Lower lobe of right lung (tissue), 2 donors: ENCODE results near the gene XRCC5. TPM values are rescaled to one million over a fixed set of nuclear protein-coding genes. Genes with fewer than 3 reads are reported as not detected.

Experiments
- ATAC-seq, 2 donors: fragments of 200-7000 bp; cut with Tn5 transposase; one replicate each; pipeline ENCODE4 v1.9.1; 2020 to 2022; ENCODE audit warnings: mild to moderate bottlenecking in 2 of 2, moderate library complexity in 2 of 2
- DNase-seq: peaks from one replicate; pipeline ENCODE4 v3.0.0-alpha.2; 2020
- H3K27ac ChIP-seq: fragments of 200-600 bp; one replicate; pipeline ENCODE4 v1.8.0; 2022
- H3K27me3 ChIP-seq: fragments of 200-600 bp; one replicate; pipeline ENCODE4 v1.8.0; 2022; ENCODE audit warnings: low read depth
- H3K36me3 ChIP-seq: fragments of 200-600 bp; one replicate; pipeline ENCODE4 v1.8.0; 2022; ENCODE audit warnings: mild to moderate bottlenecking
- H3K4me1 ChIP-seq: fragments of 200-600 bp; one replicate; pipeline ENCODE4 v1.8.0; 2022
- H3K4me3 ChIP-seq: fragments of 200-600 bp; one replicate; pipeline ENCODE4 v1.8.0; 2022; ENCODE audit warnings: mild to moderate bottlenecking
- H3K9me3 ChIP-seq: fragments of 200-600 bp; one replicate; pipeline ENCODE4 v1.8.0; 2022
- CTCF ChIP-seq: fragments of 200-600 bp; IDR thresholded peaks from one replicate; pipeline ENCODE4 v1.8.0; 2022; ENCODE audit warnings: antibody characterized with exemption, mild to moderate bottlenecking
- intact Hi-C: fragments of 100-400 bp; cut with DNase I; formaldehyde crosslinking; loops from one replicate; pipeline ENCODE4 v1.11.0; 2022
- total RNA-seq: library from RNA; stranded (reverse); fragmentation: NEBNext Ultra II Directional; extraction: Animal tissue kit (Norgen Biotek cat#: 25700); gene quantifications from one replicate; pipeline ENCODE4 v1.2.1, GENCODE V29; 2021
- donor health status: DM: no; HTN: yes; CAD: no; lungs with severe emphysema.

The XRCC5 gene
- total RNA-seq, 1 donor from 2014 or later = 155 TPM

GRCh38 chr2:216114382-216114713 lies 5.2 kb downstream of the XRCC5 start:
- no peak for TF ChIP-seq CTCF
- H3K9me3 ChIP-seq = no peaks in the 10 kb centered on the region
- H3K27ac ChIP-seq = no peak overlapping the region
- no peaks in the 10 kb centered on the region for H3K27me3 ChIP-seq
- DNase-seq (no peak), ATAC-seq (no peak)
- no peak overlapping the region for H3K4me3 ChIP-seq
- intact Hi-C loops = no loop called here
- peaks cover 39% of the 10 kb centered on the region for H3K4me1 ChIP-seq
- peaks cover 66% of the 10 kb centered on the region for H3K36me3 ChIP-seq

GRCh38 chr2:216114714-216115531 lies 5.8 kb downstream of the XRCC5 start:
- Histone ChIP-seq H3K27ac (peak overlapping the region; percentile 82), H3K4me3 (peak overlapping the region; percentile 54), H3K27me3 (no peaks in the 10 kb centered on the region), H3K4me1 (peaks cover 38% of the 10 kb centered on the region), H3K36me3 (peaks cover 72% of the 10 kb centered on the region), H3K9me3 (no peaks in the 10 kb centered on the region)
- peak; percentile 98 for ATAC-seq
- peak; percentile 88 for TF ChIP-seq CTCF
- intact Hi-C loops = no loop called here
- peak; percentile 98 for DNase-seq

- Histone ChIP-seq H3K36me3 (peaks cover 85% of the 10 kb centered on the region), H3K4me1 (peaks cover 24% of the 10 kb centered on the region)
Observed at GRCh38 chr2:216116418-216116817, 7.3 kb downstream of the XRCC5 start.

GRCh38 chr2:216117561-216118340 lies 8.6 kb downstream of the XRCC5 start:
- no peak for DNase-seq
- no peaks in the 10 kb centered on the region for H3K27me3 ChIP-seq
- no peak overlapping the region for H3K4me3 ChIP-seq
- intact Hi-C loops = no loop called here
- ATAC-seq = no peak
- H3K4me1 ChIP-seq = peaks cover 16% of the 10 kb centered on the region
- TF ChIP-seq CTCF = no peak
- no peak overlapping the region for H3K27ac ChIP-seq
- peaks cover 85% of the 10 kb centered on the region for H3K36me3 ChIP-seq
- no peaks in the 10 kb centered on the region for H3K9me3 ChIP-seq

More at GRCh38 chr2:216116418-216116817, 7.3 kb downstream of the XRCC5 start:
- no peak for ATAC-seq
- no peak for TF ChIP-seq CTCF
- H3K9me3 ChIP-seq = no peaks in the 10 kb centered on the region
- H3K27ac ChIP-seq = no peak overlapping the region
- H3K4me3 ChIP-seq = no peak overlapping the region
- no peaks in the 10 kb centered on the region for H3K27me3 ChIP-seq
- intact Hi-C loops = no loop called here
- DNase-seq = no peak

DNA sequence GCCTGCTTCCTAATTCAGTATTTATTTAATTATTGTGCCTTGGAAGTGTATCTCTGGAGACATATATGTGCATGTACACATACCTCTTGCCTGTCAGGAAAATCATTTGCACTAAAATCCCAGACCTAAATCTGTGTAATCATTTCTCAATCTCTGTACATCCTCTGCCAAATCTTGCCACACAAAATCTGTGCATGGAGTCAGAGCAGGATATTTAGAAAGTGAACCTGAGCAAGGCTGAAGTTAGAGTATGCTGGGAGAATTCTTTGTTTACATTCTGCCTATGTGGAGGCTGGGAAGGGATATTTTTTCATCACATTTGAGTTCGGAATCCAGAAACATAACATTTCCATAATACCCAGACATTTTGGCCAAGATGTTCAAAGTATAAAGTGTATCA lies 9.3 kb downstream of the XRCC5 start:
- intact Hi-C loops = no loop called here

More for the DNA sequence above, 9.3 kb downstream of the XRCC5 start:
- Histone ChIP-seq H3K27me3 (no peaks in the 10 kb centered on the region), H3K4me3 (no peak overlapping the region), H3K36me3 (peaks cover 85% of the 10 kb centered on the region), H3K9me3 (no peaks in the 10 kb centered on the region), H3K27ac (no peak overlapping the region), H3K4me1 (peaks cover 16% of the 10 kb centered on the region)
- no peak for DNase-seq
- no peak for TF ChIP-seq CTCF
- ATAC-seq = no peak
